SJCRH30 (cell line): ENCODE measurements around the gene NTHL1. TPM values are rescaled to one million over a fixed set of nuclear protein-coding genes. Genes with fewer than 3 reads are reported as not detected.

Source experiments
- DNase-seq, 2 experiments: peaks; one replicate each; pipeline ENCODE4 v3.0.0-alpha.2; 2015 to 2020
- H3K27ac ChIP-seq: fragments of 250-450 bp; sonication (Bioruptor Pico); 2 replicates; pipeline ENCODE4 v1.5.1; 2020; ENCODE audit warnings: mild to moderate bottlenecking, moderate library complexity
- H3K27me3 ChIP-seq: fragments of 250-450 bp; sonication (Bioruptor Pico); 2 replicates; pipeline ENCODE4 v1.5.1; 2020; ENCODE audit warnings: mild to moderate bottlenecking, moderate library complexity
- H3K36me3 ChIP-seq: fragments of 250-450 bp; sonication (Bioruptor Pico); 2 replicates; pipeline ENCODE4 v1.5.1; 2020; ENCODE audit warnings: mild to moderate bottlenecking, moderate library complexity
- H3K4me1 ChIP-seq: fragments of 250-450 bp; sonication (Bioruptor Pico); 2 replicates; pipeline ENCODE4 v1.5.1; 2020; ENCODE audit warnings: mild to moderate bottlenecking, moderate library complexity
- H3K4me3 ChIP-seq: fragments of 250-450 bp; sonication (Bioruptor Pico); 2 replicates; pipeline ENCODE4 v1.5.1; 2020; ENCODE audit warnings: mild to moderate bottlenecking, moderate library complexity
- H3K9me3 ChIP-seq: fragments of 250-450 bp; sonication (Bioruptor Pico); replicated peaks from 2 replicates; pipeline ENCODE4 v1.5.1; 2020; ENCODE audit warnings: mild to moderate bottlenecking, moderate library complexity
- total RNA-seq: library from RNA; depleted of rRNA; stranded (reverse); fragments of >200 nt; shearing (Covaris generic); gene quantifications from 2 replicates; pipeline ENCODE4 v1.2.3, GENCODE V29; 2014

Gene NTHL1
- total RNA-seq, 1 experiment from 2014 or later = 16.6 TPM

- Histone ChIP-seq H3K4me3 (no peak overlapping the region), H3K27ac (no peak overlapping the region), H3K27me3 (no peaks in the 10 kb centered on the region), H3K36me3 (peaks cover 32% of the 10 kb centered on the region), H3K9me3 (no peaks in the 10 kb centered on the region), H3K4me1 (peaks cover 10% of the 10 kb centered on the region; the same call in 1 of the 2 replicates)
- DNase-seq = no peak
Observed at GRCh38 chr16:2001035-2001434, 46.6 kb downstream of the NTHL1 start.

GRCh38 chr16:1999866-2000514 is 47.6 kb downstream of the NTHL1 start:
- no peak for DNase-seq
- Histone ChIP-seq H3K4me3 (no peak overlapping the region), H3K9me3 (no peaks in the 10 kb centered on the region), H3K27me3 (no peaks in the 10 kb centered on the region), H3K36me3 (peaks cover 32% of the 10 kb centered on the region), H3K27ac (no peak overlapping the region), H3K4me1 (peaks cover 10% of the 10 kb centered on the region; the same call in 1 of the 2 replicates)

GRCh38 chr16:1998852-1999801 is 48.5 kb downstream of the NTHL1 start:
- no peak for DNase-seq
- Histone ChIP-seq H3K36me3 (peaks cover 32% of the 10 kb centered on the region), H3K4me1 (peaks cover 2% of the 10 kb centered on the region; the same call in 1 of the 2 replicates), H3K27ac (no peak overlapping the region), H3K27me3 (no peaks in the 10 kb centered on the region), H3K4me3 (no peak overlapping the region), H3K9me3 (no peaks in the 10 kb centered on the region)

- no peak overlapping the region for H3K4me3 ChIP-seq
- no peaks in the 10 kb centered on the region for H3K27me3 ChIP-seq
- DNase-seq = no peak
- H3K9me3 ChIP-seq = no peaks in the 10 kb centered on the region
- no peaks in the 10 kb centered on the region for H3K4me1 ChIP-seq
- no peak overlapping the region for H3K27ac ChIP-seq
- peaks cover 32% of the 10 kb centered on the region for H3K36me3 ChIP-seq
Observed at GRCh38 chr16:1998360-1998835, 49.2 kb downstream of the NTHL1 start.

GRCh38 chr16:1997494-1998359 is 49.9 kb downstream of the NTHL1 start:
- no peak for DNase-seq
- no peak overlapping the region for H3K4me3 ChIP-seq
- peaks cover 25% of the 10 kb centered on the region for H3K36me3 ChIP-seq
- no peaks in the 10 kb centered on the region for H3K4me1 ChIP-seq
- H3K27ac ChIP-seq = no peak overlapping the region
- no peaks in the 10 kb centered on the region for H3K9me3 ChIP-seq
- H3K27me3 ChIP-seq = no peaks in the 10 kb centered on the region

GRCh38 chr16:1993731-1994131 is 53.9 kb downstream of the NTHL1 start:
- H3K9me3 ChIP-seq = no peaks in the 10 kb centered on the region
- DNase-seq = no peak
- H3K4me1 ChIP-seq = no peaks in the 10 kb centered on the region; the same call in 1 of the 2 replicates

GRCh38 chr16:1992704-1993317 is 54.8 kb downstream of the NTHL1 start:
- DNase-seq = no peak

More at GRCh38 chr16:1993731-1994131, 53.9 kb downstream of the NTHL1 start:
- H3K27ac ChIP-seq = no peak overlapping the region
- H3K4me3 ChIP-seq = no peak overlapping the region
- peaks cover 4% of the 10 kb centered on the region; the same call in 1 of the 2 replicates for H3K36me3 ChIP-seq
- peaks cover 8% of the 10 kb centered on the region for H3K27me3 ChIP-seq

GRCh38 chr16:1991948-1992703 is 55.5 kb downstream of the NTHL1 start:
- Histone ChIP-seq H3K27ac (no peak overlapping the region), H3K4me3 (no peak overlapping the region), H3K4me1 (no peaks in the 10 kb centered on the region; the same call in 1 of the 2 replicates), H3K9me3 (no peaks in the 10 kb centered on the region), H3K36me3 (no peaks in the 10 kb centered on the region; the same call in 1 of the 2 replicates), H3K27me3 (peaks cover 8% of the 10 kb centered on the region)
- DNase-seq = no peak

More at GRCh38 chr16:1992704-1993317, 54.8 kb downstream of the NTHL1 start:
- Histone ChIP-seq H3K4me3 (no peak overlapping the region), H3K36me3 (peaks cover 4% of the 10 kb centered on the region; the same call in 1 of the 2 replicates), H3K27me3 (peaks cover 8% of the 10 kb centered on the region), H3K4me1 (no peaks in the 10 kb centered on the region; the same call in 1 of the 2 replicates), H3K9me3 (no peaks in the 10 kb centered on the region), H3K27ac (no peak overlapping the region)

GRCh38 chr16:1991588-1991947 is 56.1 kb downstream of the NTHL1 start:
- H3K4me3 ChIP-seq = no peak overlapping the region
- no peaks in the 10 kb centered on the region for H3K9me3 ChIP-seq
- no peak overlapping the region for H3K27ac ChIP-seq
- H3K27me3 ChIP-seq = peaks cover 8% of the 10 kb centered on the region
- DNase-seq = no peak
- no peaks in the 10 kb centered on the region for H3K36me3 ChIP-seq
- H3K4me1 ChIP-seq = no peaks in the 10 kb centered on the region; the same call in 1 of the 2 replicates

GRCh38 chr16:1991135-1991551 is 56.5 kb downstream of the NTHL1 start:
- H3K27ac ChIP-seq = no peak overlapping the region
- no peaks in the 10 kb centered on the region for H3K36me3 ChIP-seq
- no peak for DNase-seq
- no peak overlapping the region for H3K4me3 ChIP-seq
- H3K4me1 ChIP-seq = no peaks in the 10 kb centered on the region; the same call in 1 of the 2 replicates
- no peaks in the 10 kb centered on the region for H3K9me3 ChIP-seq
- peaks cover 8% of the 10 kb centered on the region for H3K27me3 ChIP-seq

- H3K4me1 ChIP-seq = no peaks in the 10 kb centered on the region; the same call in 1 of the 2 replicates
- peak overlapping the region; percentile 49 for H3K4me3 ChIP-seq
- DNase-seq = no peak
- H3K9me3 ChIP-seq = no peaks in the 10 kb centered on the region
- H3K36me3 ChIP-seq = no peaks in the 10 kb centered on the region
- H3K27ac ChIP-seq = no peak overlapping the region
- H3K27me3 ChIP-seq = peaks cover 8% of the 10 kb centered on the region
Observed at GRCh38 chr16:1990351-1991134, 57.1 kb downstream of the NTHL1 start.

- Histone ChIP-seq H3K4me1 (no peaks in the 10 kb centered on the region; the same call in 1 of the 2 replicates), H3K27me3 (peaks cover 8% of the 10 kb centered on the region), H3K36me3 (no peaks in the 10 kb centered on the region), H3K9me3 (no peaks in the 10 kb centered on the region), H3K4me3 (peak overlapping the region; percentile 49), H3K27ac (no peak overlapping the region)
- DNase-seq = no peak
Observed at GRCh38 chr16:1990101-1990350, 57.6 kb downstream of the NTHL1 start.
